Gastrocnemius medialis (tissue), 4 donors: ENCODE results near the gene MIAT. TPM values are rescaled to one million over a fixed set of nuclear protein-coding genes. Genes with fewer than 3 reads are reported as not detected.
A peak's percentile ranks its signal among the peaks of the same experiment; 100 is the strongest.

Experiments
- ATAC-seq, 2 donors: fragments of 150-250 bp; one replicate each; pipeline ENCODE4 v1.9.1; 2016
- DNase-seq, 2 donors: peaks; one replicate each; pipeline ENCODE4 v3.0.0-alpha.2; 2019
- H3K27ac ChIP-seq, 4 donors: fragments of 200-600 bp; sonication (generic); 1 replicate in 1 of 4; 2 replicates in 3 of 4; pipeline ENCODE4 v1.5.1; 2016 to 2018; ENCODE audit warnings: mild to moderate bottlenecking in 2 of 4, moderate library complexity in 1 of 4
- H3K27me3 ChIP-seq, 3 donors: fragments of 200-600 bp; sonication (generic) in 2 of 3; 1 replicate in 1 of 3; 2 replicates in 2 of 3; pipeline versions ENCODE4 v1.5.1 to v1.6.0; 2016 to 2019; ENCODE audit warnings: mild to moderate bottlenecking in 1 of 3, moderate library complexity in 1 of 3
- H3K36me3 ChIP-seq, 2 donors: fragments of 200-600 bp; sonication (generic) in 1 of 2; one replicate each; pipeline ENCODE4 v1.5.1; 2017 to 2018
- H3K4me1 ChIP-seq, 2 donors: fragments of 200-600 bp; sonication (generic) in 1 of 2; one replicate each; pipeline ENCODE4 v1.5.1; 2016 to 2017; ENCODE audit warnings: mild to moderate bottlenecking in 2 of 2
- H3K4me3 ChIP-seq, 4 donors: fragments of 200-600 bp; sonication (generic) in 3 of 4; 1 replicate in 1 of 4; 2 replicates in 3 of 4; pipeline ENCODE4 v1.5.1; 2016 to 2019; ENCODE audit warnings: mild to moderate bottlenecking in 2 of 4
- H3K9me3 ChIP-seq, 3 donors: fragments of 200-600 bp; sonication (generic) in 2 of 3; 1 replicate in 1 of 3; 2 replicates in 2 of 3; pipeline ENCODE4 v1.5.1; 2016 to 2019
- POLR2A ChIP-seq, 2 donors: fragments of 450-650 bp; IDR thresholded peaks; one replicate each; pipeline ENCODE4 v1.6.1; 2017; ENCODE audit warnings: antibody characterized with exemption in 2 of 2, mild to moderate bottlenecking in 2 of 2, moderate library complexity in 2 of 2
- in situ Hi-C, 4 donors: fragments of 200-750 bp; cut with MboI; loops; one replicate each; pipeline versions ENCODE4 v1.15.0 to v1.8.0; 2017; ENCODE audit warnings: low sequenced_read_pairs in 4 of 4
- intact Hi-C: fragments of 100-400 bp; cut with DNase I; formaldehyde crosslinking; loops from one replicate; pipeline ENCODE4 v1.15.1; 2023; ENCODE audit warnings: low total_unique reads
- total RNA-seq, 4 donors: library from RNA; depleted of rRNA; stranded (reverse); fragments of >200 nt; gene quantifications; one replicate each; pipeline versions ENCODE4 v1.1.0 to v1.2.3, GENCODE V29; 2016
- TF ChIP-seq, protein P1 (sequence below), 5 experiments: fragments of 450-650 bp in 3 of 5; fragments of 200-600 bp in 2 of 5; sonication (generic) in 2 of 5; IDR thresholded peaks in 4 of 5; conservative IDR thresholded peaks in 1 of 5; 1 replicate in 4 of 5; 2 replicates in 1 of 5; pipeline ENCODE4 v1.5.1; 2016 to 2019; ENCODE audit warnings: antibody characterized with exemption in 5 of 5, mild to moderate bottlenecking in 3 of 5, moderate library complexity in 3 of 5

MIAT gene
- total RNA-seq, 4 donors from 2014 or later: 0.02 to 0.25 (median 0.07) TPM; not detected in 1

DNA sequence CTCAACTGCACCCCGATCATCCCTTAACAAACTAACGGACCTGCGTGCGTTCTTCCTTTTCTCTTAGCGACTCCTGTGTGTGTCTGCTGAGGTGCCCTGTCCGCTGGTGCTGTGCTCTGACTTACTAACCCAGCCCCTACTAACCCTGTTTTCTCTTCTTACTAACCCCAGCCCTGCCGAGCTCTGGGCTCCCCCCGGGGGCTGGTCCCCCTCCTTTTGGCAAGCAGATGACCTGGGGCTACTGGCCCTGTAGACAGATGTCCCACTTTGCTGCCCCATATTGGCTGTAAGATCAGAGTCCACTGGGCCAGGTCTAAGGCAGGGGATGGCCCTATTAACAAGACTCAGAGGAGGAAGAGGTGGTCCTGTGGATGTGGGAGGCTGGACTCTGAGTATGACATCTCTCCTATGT, 14.7 kb downstream of the MIAT start:
- ATAC-seq (no peak), DNase-seq (peak in 1 of 2 donors; percentile 21)
- no peaks in the 10 kb centered on the region for H3K27me3 ChIP-seq
- intact Hi-C loops: no loop called here
- peaks cover 20 to 23% of the 10 kb centered on the region in 2 donors for H3K4me1 ChIP-seq
- TF ChIP-seq POLR2A (IDR thresholded peaks at IDR 0.05): no peak
- TF ChIP-seq, protein P1, sequence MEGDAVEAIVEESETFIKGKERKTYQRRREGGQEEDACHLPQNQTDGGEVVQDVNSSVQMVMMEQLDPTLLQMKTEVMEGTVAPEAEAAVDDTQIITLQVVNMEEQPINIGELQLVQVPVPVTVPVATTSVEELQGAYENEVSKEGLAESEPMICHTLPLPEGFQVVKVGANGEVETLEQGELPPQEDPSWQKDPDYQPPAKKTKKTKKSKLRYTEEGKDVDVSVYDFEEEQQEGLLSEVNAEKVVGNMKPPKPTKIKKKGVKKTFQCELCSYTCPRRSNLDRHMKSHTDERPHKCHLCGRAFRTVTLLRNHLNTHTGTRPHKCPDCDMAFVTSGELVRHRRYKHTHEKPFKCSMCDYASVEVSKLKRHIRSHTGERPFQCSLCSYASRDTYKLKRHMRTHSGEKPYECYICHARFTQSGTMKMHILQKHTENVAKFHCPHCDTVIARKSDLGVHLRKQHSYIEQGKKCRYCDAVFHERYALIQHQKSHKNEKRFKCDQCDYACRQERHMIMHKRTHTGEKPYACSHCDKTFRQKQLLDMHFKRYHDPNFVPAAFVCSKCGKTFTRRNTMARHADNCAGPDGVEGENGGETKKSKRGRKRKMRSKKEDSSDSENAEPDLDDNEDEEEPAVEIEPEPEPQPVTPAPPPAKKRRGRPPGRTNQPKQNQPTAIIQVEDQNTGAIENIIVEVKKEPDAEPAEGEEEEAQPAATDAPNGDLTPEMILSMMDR (IDR thresholded peaks at IDR 0.05 in 4 of 5, conservative IDR thresholded peaks at IDR 0.05 in 1 of 5): no peak
- no peaks in the 10 kb centered on the region for H3K36me3 ChIP-seq
- H3K4me3 ChIP-seq: peak overlapping the region; percentile 67 to 86 (median 81)
- in situ Hi-C loops: no loop called here
- no peaks in the 10 kb centered on the region for H3K9me3 ChIP-seq
- peak overlapping the region; percentile 90 to 97 (median 93) for H3K27ac ChIP-seq

DNA sequence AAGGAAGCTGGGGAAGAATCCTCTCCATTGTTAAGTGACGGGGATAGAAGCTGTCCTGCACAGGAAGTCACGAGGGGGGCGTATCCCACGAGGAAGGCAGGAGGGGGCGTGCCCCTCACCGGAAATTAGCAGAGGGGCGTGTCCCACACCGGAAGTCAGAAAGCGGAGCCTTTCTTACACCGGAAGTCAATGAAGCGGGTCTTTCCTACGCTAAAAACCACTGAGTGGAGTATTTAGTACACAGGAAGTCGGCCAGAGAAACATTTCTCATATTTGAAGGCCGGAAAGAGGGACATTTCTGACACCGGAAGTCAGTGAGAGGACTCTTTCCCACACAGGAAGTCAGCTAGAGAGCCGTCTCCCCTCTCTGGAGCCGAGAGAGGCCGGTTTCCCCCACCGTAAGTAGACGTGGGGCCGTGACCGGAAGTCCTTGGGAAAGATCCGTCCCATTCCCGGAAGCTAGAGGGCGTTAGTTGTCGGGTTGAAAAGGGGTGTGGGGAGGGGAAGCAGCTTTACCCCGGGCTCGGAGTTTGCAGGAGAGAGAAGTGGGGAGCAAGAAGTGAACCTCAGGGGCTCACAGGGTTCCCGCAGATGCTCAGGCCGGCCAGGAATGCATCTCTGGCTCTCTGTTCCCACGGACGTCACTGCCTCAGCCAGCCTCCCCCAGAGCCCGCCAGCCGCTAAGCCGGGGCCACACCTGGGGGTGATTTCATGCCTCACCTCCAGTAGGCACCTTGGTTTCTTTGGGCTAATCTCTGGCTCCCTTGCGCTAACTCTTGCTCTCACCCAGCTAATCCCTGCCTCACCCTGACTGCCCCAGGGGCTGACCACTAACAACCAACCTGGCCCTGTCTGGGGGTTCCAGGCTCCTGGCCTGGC, 15.4 kb downstream of the MIAT start:
- Histone ChIP-seq H3K9me3 (no peaks in the 10 kb centered on the region), H3K4me3 (peak overlapping the region; percentile 67 to 86 (median 81)), H3K36me3 (no peaks in the 10 kb centered on the region), H3K27ac (peak overlapping the region; percentile 90 to 97 (median 93)), H3K27me3 (no peaks in the 10 kb centered on the region), H3K4me1 (peaks cover 20 to 23% of the 10 kb centered on the region in 2 donors)
- peak; percentile 82 to 91 for DNase-seq
- ATAC-seq: peak; percentile 92 to 97
- TF ChIP-seq, protein P1 (IDR thresholded peaks at IDR 0.05 in 4 of 5, conservative IDR thresholded peaks at IDR 0.05 in 1 of 5): peak; percentile 24 to 60 (median 51)
- TF ChIP-seq POLR2A (IDR thresholded peaks at IDR 0.05): peak in 1 of 2 donors; percentile 31
- intact Hi-C loops: no loop called here
- in situ Hi-C loops: no loop called here

DNA sequence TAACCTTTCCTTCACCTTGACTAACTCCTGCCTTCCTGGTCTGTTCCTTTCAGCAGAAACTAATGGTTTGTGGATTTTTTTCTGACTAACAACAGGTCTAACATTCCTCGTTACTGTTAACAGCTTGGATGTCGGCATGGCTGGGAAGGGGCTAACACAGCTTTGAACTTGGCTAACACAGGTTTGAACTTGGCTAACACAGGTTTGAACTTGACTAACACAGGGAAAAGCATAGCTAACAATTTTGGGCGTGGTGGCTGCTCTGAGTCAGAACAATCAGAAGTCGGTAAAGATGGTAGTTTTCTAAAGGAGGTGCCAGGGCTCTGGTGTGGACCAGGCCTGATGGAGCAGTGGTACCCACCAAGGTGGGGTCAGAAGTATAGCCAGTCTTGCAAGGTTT, 16.1 kb downstream of the MIAT start:
- no peaks in the 10 kb centered on the region for H3K36me3 ChIP-seq
- ATAC-seq (no peak), DNase-seq (no peak)
- peak overlapping the region; percentile 67 to 86 (median 81) for H3K4me3 ChIP-seq
- H3K27ac ChIP-seq: peak overlapping the region; percentile 90 to 97 (median 93)
- in situ Hi-C loops: no loop called here
- no peaks in the 10 kb centered on the region for H3K27me3 ChIP-seq
- H3K4me1 ChIP-seq: peaks cover 20 to 23% of the 10 kb centered on the region in 2 donors
- TF ChIP-seq, protein P1 (IDR thresholded peaks at IDR 0.05 in 4 of 5, conservative IDR thresholded peaks at IDR 0.05 in 1 of 5): no peak
- TF ChIP-seq POLR2A (IDR thresholded peaks at IDR 0.05): no peak
- no peaks in the 10 kb centered on the region for H3K9me3 ChIP-seq
- intact Hi-C loops: no loop called here

DNA sequence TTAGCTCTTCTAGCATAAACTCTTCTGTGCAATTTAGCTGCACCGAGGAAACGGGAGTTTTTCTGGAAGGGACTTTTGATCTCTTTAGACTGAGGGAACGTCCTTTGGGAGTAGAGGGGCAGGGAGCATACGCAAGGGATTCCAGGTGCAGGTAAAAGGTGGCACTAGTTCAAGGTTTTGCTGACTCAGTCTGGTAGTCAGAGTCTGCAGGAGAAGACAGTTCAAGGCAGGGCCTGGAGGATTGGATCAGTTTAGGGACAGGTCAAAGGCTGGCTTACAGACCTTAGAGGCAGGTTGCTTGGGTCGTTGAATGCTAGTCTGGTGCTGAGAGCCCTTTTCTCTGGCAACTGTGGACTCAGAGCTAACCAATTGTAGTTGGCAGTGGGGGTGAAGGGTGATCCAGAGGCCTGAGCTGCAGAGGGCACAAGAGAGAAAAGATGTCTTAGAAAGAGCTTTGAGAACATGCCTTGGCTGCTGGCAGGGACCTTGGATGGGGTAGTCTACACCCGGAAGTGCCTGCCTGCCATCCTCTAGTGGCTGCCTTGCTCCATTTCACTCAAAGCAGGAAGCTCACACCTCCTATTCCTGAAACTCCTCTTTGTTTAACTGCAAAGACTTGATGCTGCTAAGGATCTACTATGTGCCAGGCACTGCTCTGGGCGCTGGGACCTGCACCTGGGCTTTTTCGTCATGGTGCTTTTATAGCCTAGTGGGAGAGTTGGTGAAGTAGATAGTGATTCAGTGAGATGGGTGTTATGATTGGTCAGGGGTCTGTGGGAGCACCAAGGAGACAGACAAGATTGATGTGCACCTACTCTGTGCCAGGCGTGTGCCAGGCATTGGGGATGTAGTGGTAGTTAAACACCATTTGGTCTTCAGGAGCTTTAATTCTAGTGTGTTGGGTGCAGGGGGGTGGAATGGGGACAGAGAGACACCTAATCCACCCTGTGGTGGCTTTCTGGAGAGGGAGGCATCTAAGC, 17.1 kb downstream of the MIAT start:
- H3K4me3 ChIP-seq: peak overlapping the region in 1 of 4 donors; percentile 86
- H3K27ac ChIP-seq: no peak overlapping the region
- peaks cover 20 to 23% of the 10 kb centered on the region in 2 donors for H3K4me1 ChIP-seq
- intact Hi-C loops (no loop called here), in situ Hi-C loops (no loop called here)
- H3K9me3 ChIP-seq: no peaks in the 10 kb centered on the region
- TF ChIP-seq, protein P1 (IDR thresholded peaks at IDR 0.05 in 4 of 5, conservative IDR thresholded peaks at IDR 0.05 in 1 of 5): no peak
- TF ChIP-seq POLR2A (IDR thresholded peaks at IDR 0.05): no peak
- ATAC-seq (no peak), DNase-seq (no peak)
- H3K36me3 ChIP-seq: no peaks in the 10 kb centered on the region
- no peaks in the 10 kb centered on the region for H3K27me3 ChIP-seq
